Measurements from ENCODE around the gene CALCB.
A peak's percentile ranks its signal among the peaks of the same experiment; 100 is the strongest.

Gene CALCB

GRCh38 chr11:15097411-15097810 lies 24.0 kb downstream of the CALCB start:
- TF ChIP-seq CTCF (IDR thresholded peaks at IDR 0.05; ENCODE audit: low read depth, low read length): no peak
- no peak overlapping the region for H3K4me3 ChIP-seq (ENCODE audit: low read depth, low read length)
- DNase-seq (ENCODE audit: low read depth, low spot score): no peak
- in situ Hi-C loops (cut with HindIII; ENCODE audit: low sequenced_read_pairs): no loop called here

DNA sequence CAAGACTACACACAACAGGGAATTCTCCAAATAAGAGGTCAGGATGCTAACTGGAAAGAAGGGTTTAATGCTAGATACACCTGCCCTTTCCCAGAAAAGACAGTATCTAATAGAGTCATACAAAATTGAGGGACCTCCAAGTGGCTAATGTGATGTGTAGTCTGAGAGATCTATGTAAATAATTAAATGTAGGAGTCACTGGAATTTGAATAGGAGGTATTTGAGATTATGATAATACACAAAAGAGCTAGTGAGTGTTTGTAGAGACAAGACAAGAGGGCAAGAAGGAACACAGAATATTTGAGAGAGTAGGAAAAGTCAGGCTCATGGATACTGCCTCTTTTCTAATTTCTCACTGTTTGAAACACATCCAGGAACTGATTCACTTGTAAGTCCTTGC lies 25.9 kb downstream of the CALCB start:
- no peak overlapping the region for H3K4me3 ChIP-seq (ENCODE audit: low read depth, low read length)
- in situ Hi-C loops (cut with HindIII; ENCODE audit: low sequenced_read_pairs): no loop called here
- no peak for DNase-seq (ENCODE audit: low read depth, low spot score)
- TF ChIP-seq CTCF (IDR thresholded peaks at IDR 0.05; ENCODE audit: low read depth, low read length): no peak

DNA sequence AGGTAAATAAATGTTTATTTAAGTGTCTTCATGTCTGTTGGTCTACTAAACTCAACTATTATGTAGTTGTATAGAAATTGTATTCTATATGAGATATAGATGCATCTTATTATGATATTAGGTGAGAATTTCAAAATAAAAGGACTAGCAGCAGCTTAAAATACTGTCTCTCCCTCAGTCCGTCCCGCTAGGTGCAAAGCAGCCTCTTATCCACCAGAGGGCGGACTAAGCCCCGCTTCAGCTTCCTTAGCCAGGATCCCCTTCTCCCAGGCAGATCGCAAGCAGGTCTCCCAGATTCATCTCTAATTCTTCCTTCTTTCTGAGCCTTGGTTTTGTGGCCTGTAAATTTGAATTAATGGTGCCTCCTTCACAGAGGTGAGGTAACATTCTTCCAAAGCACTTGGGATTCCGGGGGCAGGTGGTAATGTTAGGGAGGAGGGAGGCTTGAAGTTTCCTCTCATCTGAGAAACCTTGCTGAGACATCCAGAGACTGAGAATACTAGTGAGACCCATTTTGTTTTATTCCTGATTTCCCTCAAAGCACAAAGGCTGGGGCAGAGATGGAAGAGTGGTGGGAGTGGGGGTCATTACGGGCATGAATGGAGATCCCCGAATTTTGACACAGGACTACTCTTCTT lies 27.8 kb downstream of the CALCB start:
- no peak overlapping the region for H3K4me3 ChIP-seq (ENCODE audit: low read depth, low read length)
- peak; percentile 96 for TF ChIP-seq CTCF (IDR thresholded peaks at IDR 0.05; ENCODE audit: low read depth, low read length)
- in situ Hi-C loops (cut with HindIII; ENCODE audit: low sequenced_read_pairs): no loop called here
- DNase-seq (ENCODE audit: low read depth, low spot score): peak; percentile 80

GRCh38 chr11:15104166-15104565 lies 30.8 kb downstream of the CALCB start:
- H3K4me3 ChIP-seq (ENCODE audit: low read depth, low read length): no peak overlapping the region
- no peak for DNase-seq (ENCODE audit: low read depth, low spot score)
- in situ Hi-C loops (cut with HindIII; ENCODE audit: low sequenced_read_pairs): no loop called here
- no peak for TF ChIP-seq CTCF (IDR thresholded peaks at IDR 0.05; ENCODE audit: low read depth, low read length)

DNA sequence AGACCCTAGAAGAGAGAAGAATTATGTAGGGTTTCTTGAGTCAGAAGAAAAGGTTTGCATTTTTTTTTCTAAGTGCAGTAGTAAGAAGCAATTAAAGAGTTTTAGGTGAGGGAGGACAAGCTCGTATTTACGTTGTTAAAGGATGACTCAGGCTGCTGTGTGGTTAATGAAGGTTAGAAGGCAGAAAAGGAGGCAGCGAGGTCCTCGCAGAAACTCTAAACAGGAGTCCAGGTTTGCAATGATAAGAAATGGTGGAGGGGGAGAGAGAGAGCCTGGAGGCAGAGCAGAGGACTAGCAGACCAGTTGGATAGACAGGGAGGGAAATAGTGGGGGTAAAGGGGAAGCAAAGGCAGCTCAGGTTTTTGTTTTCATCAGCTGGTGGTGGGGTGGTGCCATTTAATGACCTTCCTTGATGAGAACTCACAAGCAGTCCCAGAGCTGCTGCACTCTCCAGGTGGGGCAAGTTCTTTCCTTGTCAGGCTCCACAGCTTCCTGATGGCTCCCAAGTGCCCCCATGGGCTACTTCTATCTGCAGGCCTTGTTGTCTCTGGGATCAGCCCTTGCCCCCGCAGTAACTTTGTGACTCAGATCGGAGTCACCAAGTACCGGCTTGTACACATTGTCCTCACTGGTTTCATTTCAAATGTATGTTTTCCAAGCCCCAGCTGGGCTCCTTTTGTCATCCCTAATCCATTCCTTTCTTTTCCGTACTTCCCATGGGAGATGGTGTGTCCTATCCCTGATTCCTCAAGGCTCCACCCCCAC lies 33.0 kb downstream of the CALCB start:
- DNase-seq (ENCODE audit: low read depth, low spot score): peak; percentile 80
- in situ Hi-C loops (cut with HindIII; ENCODE audit: low sequenced_read_pairs): no loop called here
- TF ChIP-seq CTCF (IDR thresholded peaks at IDR 0.05; ENCODE audit: low read depth, low read length): no peak

DNA sequence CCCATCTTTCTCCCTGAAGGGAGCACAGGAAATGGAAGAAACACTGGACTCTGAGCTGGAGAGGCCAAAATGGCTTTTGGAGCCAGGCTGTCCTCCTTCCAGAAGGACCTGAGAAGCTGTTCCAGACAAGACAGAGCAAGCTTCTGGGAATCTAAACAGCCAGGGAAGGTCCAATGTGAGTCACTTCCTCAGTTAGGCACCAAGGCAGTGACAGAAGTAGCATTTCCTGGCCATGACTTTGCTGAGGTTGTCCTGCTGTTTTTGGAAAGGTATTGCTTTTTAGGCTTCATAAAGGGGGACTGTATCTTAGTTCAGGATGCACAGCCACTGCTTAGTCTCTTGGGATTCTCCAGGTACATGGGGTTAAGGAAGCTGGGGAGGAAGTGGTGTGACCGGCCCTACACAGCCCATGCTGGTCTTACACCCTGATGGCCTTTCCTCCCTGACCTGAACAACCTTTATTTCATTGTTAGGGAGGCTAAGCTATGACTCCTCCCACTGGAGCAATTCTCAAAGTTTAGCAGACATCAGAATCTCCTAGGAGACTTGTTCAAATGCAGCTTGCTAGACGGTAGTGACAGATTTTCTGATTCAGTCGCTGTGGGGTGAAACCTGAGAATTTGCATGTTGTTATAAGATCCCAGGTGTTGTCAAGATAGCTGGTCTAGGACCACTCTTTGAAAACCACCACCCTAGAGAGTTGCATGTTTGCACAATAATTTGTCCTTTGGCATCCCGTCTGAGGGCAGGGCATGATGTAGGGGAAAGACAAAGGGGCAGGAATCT lies 34.5 kb downstream of the CALCB start:
- in situ Hi-C loops (cut with HindIII; ENCODE audit: low sequenced_read_pairs): no loop called here
- peak; percentile 19 for DNase-seq (ENCODE audit: low read depth, low spot score)
- no peak overlapping the region for H3K4me3 ChIP-seq (ENCODE audit: low read depth, low read length)
- no peak for TF ChIP-seq CTCF (IDR thresholded peaks at IDR 0.05; ENCODE audit: low read depth, low read length)

More for the DNA sequence above, 33.0 kb downstream of the CALCB start:
- no peak overlapping the region for H3K4me3 ChIP-seq (ENCODE audit: low read depth, low read length)

Measured in astrocyte of the spinal cord (primary cell).